Natural killer cell (primary cell): ENCODE measurements around the gene PHPT1. TPM values are rescaled to one million over a fixed set of nuclear protein-coding genes. Genes with fewer than 3 reads are reported as not detected.

Experiments used
- ATAC-seq, 3 donors: fragments of 150-1000 bp in 2 of 3; fragments of 200-7000 bp in 1 of 3; cut with Tn5 transposase; 1 replicate in 1 of 3; 2 replicates in 2 of 3; pipeline ENCODE4 v1.10.0; 2021; ENCODE audit warnings: mild to moderate bottlenecking in 2 of 3, moderate library complexity in 2 of 3
- DNase-seq, 2 donors: peaks; one replicate each; pipeline versions ENCODE4 v3.0.0 to v3.0.0-alpha.2; 2013 to 2021; ENCODE audit warnings: mixed read lengths in 1 of 2
- H3K27ac ChIP-seq: one replicate; pipeline ENCODE4 v1.5.1; 2013; ENCODE audit warnings: mild to moderate bottlenecking, low read length
- H3K27me3 ChIP-seq: one replicate; pipeline ENCODE4 v1.6.1; 2013; ENCODE audit warnings: low read length; ENCODE audit not compliant: control insufficient read depth, insufficient read depth
- H3K36me3 ChIP-seq: one replicate; pipeline ENCODE4 v1.6.1; 2013; ENCODE audit warnings: low read length; ENCODE audit not compliant: control insufficient read depth, insufficient read depth
- H3K4me1 ChIP-seq: one replicate; pipeline ENCODE4 v1.6.1; 2013; ENCODE audit warnings: low read length; ENCODE audit not compliant: control insufficient read depth, insufficient read depth
- H3K4me3 ChIP-seq: one replicate; pipeline ENCODE4 v1.5.1; 2013; ENCODE audit warnings: low read length
- H3K9me3 ChIP-seq: one replicate; pipeline ENCODE4 v1.6.1; 2013; ENCODE audit warnings: low read length; ENCODE audit not compliant: control insufficient read depth, insufficient read depth
- H3K27ac Mint-ChIP-seq, 2 donors: one replicate each; pipeline ENCODE4 v1.8.0; 2022; ENCODE audit warnings: mild to moderate bottlenecking in 2 of 2, mixed read lengths in 2 of 2, moderate library complexity in 1 of 2
- H3K27me3 Mint-ChIP-seq, 2 donors: one replicate each; pipeline ENCODE4 v1.8.0; 2022; ENCODE audit warnings: low read depth in 2 of 2, mixed read lengths in 2 of 2
- H3K36me3 Mint-ChIP-seq: one replicate; pipeline ENCODE4 v1.8.0; 2022; ENCODE audit warnings: mixed read lengths
- H3K4me1 Mint-ChIP-seq, 2 donors: one replicate each; pipeline ENCODE4 v1.8.0; 2022; ENCODE audit warnings: mixed read lengths in 2 of 2
- H3K4me3 Mint-ChIP-seq: one replicate; pipeline ENCODE4 v1.8.0; 2022; ENCODE audit warnings: mild to moderate bottlenecking, moderate library complexity, mixed read lengths
- H3K9me3 Mint-ChIP-seq, 2 donors: one replicate each; pipeline ENCODE4 v1.8.0; 2022; ENCODE audit warnings: mixed read lengths in 2 of 2
- WGBS: methylation state at CpG from one replicate; pipeline ENCODE4 v1.1.7; 2013; ENCODE audit warnings: missing lambda C conversion rate; ENCODE audit not compliant: insufficient coverage; 5-methylcytosine and 5-hydroxymethylcytosine counted together
- intact Hi-C: fragments of 100-400 bp; cut with micrococcal nuclease; formaldehyde crosslinking; loops from one replicate; pipeline ENCODE4 v1.14.2; 2022
- total RNA-seq, 4 donors: library from RNA; stranded (reverse); fragments of 120-200 nt in 1 of 4; gene quantifications; one replicate each; pipeline versions ENCODE4 v1.2.3 to v1.2.4, GENCODE V29; 2013 to 2022
- TF ChIP-seq, protein P1 (sequence below): fragments of 200-600 bp; IDR thresholded peaks from one replicate; pipeline ENCODE4 v1.8.0; 2022; ENCODE audit warnings: antibody characterized with exemption

PHPT1 gene
- total RNA-seq, 3 donors from 2014 or later (not counting 1 experiment from before 2014, with no cell fraction given) = 63.5 to 69.8 (median 67.7) TPM

- H3K9me3 ChIP-seq = no peaks in the 10 kb centered on the region
- H3K9me3 Mint-ChIP-seq = no peaks in the 10 kb centered on the region
- no peak overlapping the region for H3K4me3 ChIP-seq
- TF ChIP-seq, protein P1, sequence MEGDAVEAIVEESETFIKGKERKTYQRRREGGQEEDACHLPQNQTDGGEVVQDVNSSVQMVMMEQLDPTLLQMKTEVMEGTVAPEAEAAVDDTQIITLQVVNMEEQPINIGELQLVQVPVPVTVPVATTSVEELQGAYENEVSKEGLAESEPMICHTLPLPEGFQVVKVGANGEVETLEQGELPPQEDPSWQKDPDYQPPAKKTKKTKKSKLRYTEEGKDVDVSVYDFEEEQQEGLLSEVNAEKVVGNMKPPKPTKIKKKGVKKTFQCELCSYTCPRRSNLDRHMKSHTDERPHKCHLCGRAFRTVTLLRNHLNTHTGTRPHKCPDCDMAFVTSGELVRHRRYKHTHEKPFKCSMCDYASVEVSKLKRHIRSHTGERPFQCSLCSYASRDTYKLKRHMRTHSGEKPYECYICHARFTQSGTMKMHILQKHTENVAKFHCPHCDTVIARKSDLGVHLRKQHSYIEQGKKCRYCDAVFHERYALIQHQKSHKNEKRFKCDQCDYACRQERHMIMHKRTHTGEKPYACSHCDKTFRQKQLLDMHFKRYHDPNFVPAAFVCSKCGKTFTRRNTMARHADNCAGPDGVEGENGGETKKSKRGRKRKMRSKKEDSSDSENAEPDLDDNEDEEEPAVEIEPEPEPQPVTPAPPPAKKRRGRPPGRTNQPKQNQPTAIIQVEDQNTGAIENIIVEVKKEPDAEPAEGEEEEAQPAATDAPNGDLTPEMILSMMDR = no peak
- no peak overlapping the region for H3K4me3 Mint-ChIP-seq
- no peaks in the 10 kb centered on the region for H3K4me1 Mint-ChIP-seq
- ATAC-seq (peak in 2 of 3 donors; percentile 16 to 17), DNase-seq (no peak)
- intact Hi-C loops = no loop called here
- H3K27ac Mint-ChIP-seq = no peak overlapping the region
- 92% methylated on average over 28 of the region's 29 CpGs for WGBS
- H3K27me3 ChIP-seq = no peaks in the 10 kb centered on the region
- H3K27me3 Mint-ChIP-seq = no peaks in the 10 kb centered on the region
- no peak overlapping the region for H3K27ac ChIP-seq
- peaks cover 10% of the 10 kb centered on the region for H3K4me1 ChIP-seq
- no peaks in the 10 kb centered on the region for H3K36me3 Mint-ChIP-seq
- H3K36me3 ChIP-seq = peaks cover 12% of the 10 kb centered on the region
Observed at GRCh38 chr9:136857581-136858412, 8.6 kb downstream of the PHPT1 start.

DNA sequence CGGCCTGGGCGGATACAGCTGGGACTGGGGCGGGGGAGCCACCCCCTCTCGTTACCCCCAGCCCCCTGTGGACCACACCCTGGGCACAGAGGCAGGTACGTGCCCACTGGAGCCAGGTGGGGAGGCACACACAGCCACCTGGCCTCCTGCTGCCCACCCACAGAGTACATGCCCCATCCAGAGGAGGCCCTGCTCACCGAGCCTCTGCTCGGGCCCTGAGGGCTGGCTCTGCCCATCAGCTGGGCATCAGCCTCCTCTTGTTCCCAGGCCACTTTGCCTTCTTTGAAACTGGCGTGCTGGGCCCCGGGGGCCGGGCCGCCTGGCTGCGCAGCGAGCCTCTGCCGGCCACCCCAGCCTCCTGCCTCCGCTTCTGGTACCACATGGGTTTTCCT is 9.2 kb downstream of the PHPT1 start:
- Histone ChIP-seq H3K4me3 (no peak overlapping the region), H3K36me3 (peaks cover 19% of the 10 kb centered on the region), H3K9me3 (no peaks in the 10 kb centered on the region), H3K27ac (no peak overlapping the region), H3K4me1 (peaks cover 11% of the 10 kb centered on the region), H3K27me3 (no peaks in the 10 kb centered on the region)
- no peaks in the 10 kb centered on the region for H3K36me3 Mint-ChIP-seq
- ATAC-seq (peak in 1 of 3 donors; percentile 11), DNase-seq (no peak)
- no peak overlapping the region for H3K27ac Mint-ChIP-seq
- no peak overlapping the region for H3K4me3 Mint-ChIP-seq
- no peaks in the 10 kb centered on the region for H3K4me1 Mint-ChIP-seq
- no peaks in the 10 kb centered on the region for H3K27me3 Mint-ChIP-seq
- TF ChIP-seq, protein P1 = no peak
- no peaks in the 10 kb centered on the region for H3K9me3 Mint-ChIP-seq
- 95% methylated on average over 15 of the region's 15 CpGs for WGBS
- intact Hi-C loops = no loop called here

DNA sequence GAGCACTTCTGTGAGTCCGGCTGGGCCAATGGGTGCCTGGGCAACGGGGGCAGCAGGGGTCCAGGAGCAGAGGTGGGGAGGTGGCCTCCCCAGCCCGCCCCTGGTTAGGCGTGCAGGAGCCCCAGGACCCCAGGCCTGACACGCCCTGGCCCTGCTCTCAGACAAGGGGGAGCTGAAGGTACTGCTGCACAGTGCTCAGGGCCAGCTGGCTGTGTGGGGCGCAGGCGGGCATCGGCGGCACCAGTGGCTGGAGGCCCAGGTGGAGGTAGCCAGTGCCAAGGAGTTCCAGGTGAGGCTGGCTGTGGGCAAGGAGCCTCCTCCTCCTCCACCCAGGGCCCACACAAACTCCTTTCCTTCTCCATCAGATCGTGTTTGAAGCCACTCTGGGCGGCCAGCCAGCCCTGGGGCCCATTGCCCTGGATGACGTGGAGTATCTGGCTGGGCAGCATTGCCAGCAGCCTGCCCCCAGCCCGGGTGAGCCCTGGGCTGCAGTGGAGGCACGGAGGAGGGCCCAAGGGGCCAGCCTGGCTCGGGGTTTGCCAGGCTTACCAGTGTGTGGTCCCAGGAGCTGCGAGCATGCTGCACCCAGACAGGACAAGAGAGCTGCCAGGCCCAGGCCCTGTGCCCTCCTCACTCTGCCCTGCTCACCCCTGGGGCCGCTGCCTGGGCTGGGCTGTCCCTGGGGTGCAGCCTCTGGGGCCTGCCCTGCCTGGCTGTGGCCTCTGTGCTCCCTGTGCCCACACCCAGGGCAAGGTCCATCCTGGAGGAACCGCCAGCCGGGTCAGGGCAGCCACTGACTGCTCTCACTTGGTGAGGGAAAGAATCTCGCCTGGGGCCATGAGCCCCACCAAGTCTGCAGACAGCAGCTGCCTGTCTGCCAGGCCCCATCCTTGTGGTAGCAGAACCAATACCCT is 9.9 kb downstream of the PHPT1 start:
- Histone ChIP-seq H3K4me3 (no peak overlapping the region), H3K36me3 (peaks cover 25% of the 10 kb centered on the region), H3K9me3 (no peaks in the 10 kb centered on the region), H3K4me1 (peaks cover 11% of the 10 kb centered on the region), H3K27ac (no peak overlapping the region), H3K27me3 (no peaks in the 10 kb centered on the region)
- no peak overlapping the region for H3K27ac Mint-ChIP-seq
- no peaks in the 10 kb centered on the region for H3K27me3 Mint-ChIP-seq
- H3K4me3 Mint-ChIP-seq = no peak overlapping the region
- H3K9me3 Mint-ChIP-seq = no peaks in the 10 kb centered on the region
- H3K36me3 Mint-ChIP-seq = no peaks in the 10 kb centered on the region
- WGBS = 91% methylated on average over 20 of the region's 20 CpGs
- TF ChIP-seq, protein P1 = no peak
- peaks cover 5 to 6% of the 10 kb centered on the region in 2 donors for H3K4me1 Mint-ChIP-seq
- ATAC-seq = no peak
- DNase-seq = peak in 1 of 2 donors; percentile 3
- intact Hi-C loops = no loop called here
